HepG2 (cell line): ENCODE measurements around the gene OR10AG1. TPM values are rescaled to one million over a fixed set of nuclear protein-coding genes. Genes with fewer than 3 reads are reported as not detected.

Experiments used
- ISL2 ChIP-seq: sonication (generic); formaldehyde crosslinking; IDR thresholded peaks from 2 replicates; pipeline ENCODE4 v1.5.0; 2020; ENCODE audit warnings: missing genetic modification reagents
- PRPF4 ChIP-seq: fragments of 200-400 bp; formaldehyde crosslinking; IDR thresholded peaks from 2 replicates; pipeline ENCODE4 v1.6.1; 2016; ENCODE audit warnings: low read length, low read depth; ENCODE audit not compliant: poor library complexity, severe bottlenecking
- RFX5 ChIP-seq: IDR thresholded peaks from 2 replicates; pipeline ENCODE4 v1.6.1; 2011; ENCODE audit warnings: low read depth, low read length, improper control_type of control experiment
- ZKSCAN5 ChIP-seq: sonication (generic); formaldehyde crosslinking; IDR thresholded peaks from 2 replicates; pipeline ENCODE4 v1.5.1; 2020; ENCODE audit warnings: mild to moderate bottlenecking, missing genetic modification reagents
- ZNF451 ChIP-seq: sonication (generic); formaldehyde crosslinking; IDR thresholded peaks from 2 replicates; pipeline ENCODE4 v1.5.0; 2020; ENCODE audit warnings: mild to moderate bottlenecking, missing genetic modification reagents
- ZNF782 ChIP-seq: sonication (generic); formaldehyde crosslinking; IDR thresholded peaks from 2 replicates; pipeline ENCODE4 v1.4.0; 2020; ENCODE audit warnings: missing genetic modification reagents, mild to moderate bottlenecking, borderline replicate concordance
- polyA plus RNA-seq, 8 experiments: library from polyadenylated mRNA; depleted of rRNA in 3 of 8; stranded (reverse) in 7 of 8; unstranded in 1 of 8; fragments of >200 nt; fragmentation: Illumina TruSeq in 4 of 8; extraction: Trizol in 4 of 8; gene quantifications; 2 replicates each; pipeline versions ENCODE4 v1.2.1 to v1.2.3, GENCODE V29; 2011 to 2016; ENCODE audit warnings: low read depth in 4 of 8, missing spikeins in 1 of 8, mixed read lengths in 1 of 8; ENCODE audit not compliant: insufficient read depth in 1 of 8
- total RNA-seq, 5 experiments: library from RNA; depleted of rRNA; stranded (reverse); fragments of >200 nt; fragmentation: Illumina TruSeq; extraction: Trizol; gene quantifications; 2 replicates each; pipeline ENCODE4 v1.2.3, GENCODE V29; 2016; ENCODE audit warnings: low read depth in 1 of 5
- TF ChIP-seq, protein P1 (sequence below): sonication (generic); formaldehyde crosslinking; IDR thresholded peaks from one replicate; pipeline ENCODE4 v1.5.1; 2020; ENCODE audit warnings: mild to moderate bottlenecking, missing genetic modification reagents; ENCODE audit errors: not compliant biosample characterization

Gene OR10AG1
- total and polyA plus RNA-seq, 2 of the 13 experiments (the other 11 are each of a cell fraction or from before 2014, with no cell fraction given) = not detected

DNA sequence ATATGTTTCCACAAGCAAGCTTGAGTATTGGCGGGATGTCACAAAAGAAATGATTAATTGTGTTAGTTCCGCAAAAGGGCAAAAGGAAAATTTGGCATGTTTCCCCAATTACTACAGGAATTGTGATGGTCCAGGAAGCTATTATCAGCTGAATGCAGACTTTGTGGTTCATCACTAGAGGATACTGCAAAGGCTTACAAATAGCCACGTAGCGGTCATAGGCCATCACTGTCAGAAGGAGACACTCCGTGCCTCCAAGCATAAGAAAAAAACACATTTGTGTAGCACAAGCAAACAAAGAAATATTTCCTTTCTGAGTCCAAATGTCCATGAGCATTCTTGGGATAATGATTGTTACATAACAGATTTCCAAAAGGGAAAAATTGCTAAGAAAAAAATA, 1.8 kb downstream of the OR10AG1 start (continued):
- TF ChIP-seq PRPF4 (no peak), ZKSCAN5 (CRISPR knock-in tag) (no peak), RFX5 (no peak), ISL2 (no peak), ZNF782 (CRISPR knock-in tag) (no peak), ZNF451 (CRISPR knock-in tag) (no peak)
- TF ChIP-seq, protein P1, sequence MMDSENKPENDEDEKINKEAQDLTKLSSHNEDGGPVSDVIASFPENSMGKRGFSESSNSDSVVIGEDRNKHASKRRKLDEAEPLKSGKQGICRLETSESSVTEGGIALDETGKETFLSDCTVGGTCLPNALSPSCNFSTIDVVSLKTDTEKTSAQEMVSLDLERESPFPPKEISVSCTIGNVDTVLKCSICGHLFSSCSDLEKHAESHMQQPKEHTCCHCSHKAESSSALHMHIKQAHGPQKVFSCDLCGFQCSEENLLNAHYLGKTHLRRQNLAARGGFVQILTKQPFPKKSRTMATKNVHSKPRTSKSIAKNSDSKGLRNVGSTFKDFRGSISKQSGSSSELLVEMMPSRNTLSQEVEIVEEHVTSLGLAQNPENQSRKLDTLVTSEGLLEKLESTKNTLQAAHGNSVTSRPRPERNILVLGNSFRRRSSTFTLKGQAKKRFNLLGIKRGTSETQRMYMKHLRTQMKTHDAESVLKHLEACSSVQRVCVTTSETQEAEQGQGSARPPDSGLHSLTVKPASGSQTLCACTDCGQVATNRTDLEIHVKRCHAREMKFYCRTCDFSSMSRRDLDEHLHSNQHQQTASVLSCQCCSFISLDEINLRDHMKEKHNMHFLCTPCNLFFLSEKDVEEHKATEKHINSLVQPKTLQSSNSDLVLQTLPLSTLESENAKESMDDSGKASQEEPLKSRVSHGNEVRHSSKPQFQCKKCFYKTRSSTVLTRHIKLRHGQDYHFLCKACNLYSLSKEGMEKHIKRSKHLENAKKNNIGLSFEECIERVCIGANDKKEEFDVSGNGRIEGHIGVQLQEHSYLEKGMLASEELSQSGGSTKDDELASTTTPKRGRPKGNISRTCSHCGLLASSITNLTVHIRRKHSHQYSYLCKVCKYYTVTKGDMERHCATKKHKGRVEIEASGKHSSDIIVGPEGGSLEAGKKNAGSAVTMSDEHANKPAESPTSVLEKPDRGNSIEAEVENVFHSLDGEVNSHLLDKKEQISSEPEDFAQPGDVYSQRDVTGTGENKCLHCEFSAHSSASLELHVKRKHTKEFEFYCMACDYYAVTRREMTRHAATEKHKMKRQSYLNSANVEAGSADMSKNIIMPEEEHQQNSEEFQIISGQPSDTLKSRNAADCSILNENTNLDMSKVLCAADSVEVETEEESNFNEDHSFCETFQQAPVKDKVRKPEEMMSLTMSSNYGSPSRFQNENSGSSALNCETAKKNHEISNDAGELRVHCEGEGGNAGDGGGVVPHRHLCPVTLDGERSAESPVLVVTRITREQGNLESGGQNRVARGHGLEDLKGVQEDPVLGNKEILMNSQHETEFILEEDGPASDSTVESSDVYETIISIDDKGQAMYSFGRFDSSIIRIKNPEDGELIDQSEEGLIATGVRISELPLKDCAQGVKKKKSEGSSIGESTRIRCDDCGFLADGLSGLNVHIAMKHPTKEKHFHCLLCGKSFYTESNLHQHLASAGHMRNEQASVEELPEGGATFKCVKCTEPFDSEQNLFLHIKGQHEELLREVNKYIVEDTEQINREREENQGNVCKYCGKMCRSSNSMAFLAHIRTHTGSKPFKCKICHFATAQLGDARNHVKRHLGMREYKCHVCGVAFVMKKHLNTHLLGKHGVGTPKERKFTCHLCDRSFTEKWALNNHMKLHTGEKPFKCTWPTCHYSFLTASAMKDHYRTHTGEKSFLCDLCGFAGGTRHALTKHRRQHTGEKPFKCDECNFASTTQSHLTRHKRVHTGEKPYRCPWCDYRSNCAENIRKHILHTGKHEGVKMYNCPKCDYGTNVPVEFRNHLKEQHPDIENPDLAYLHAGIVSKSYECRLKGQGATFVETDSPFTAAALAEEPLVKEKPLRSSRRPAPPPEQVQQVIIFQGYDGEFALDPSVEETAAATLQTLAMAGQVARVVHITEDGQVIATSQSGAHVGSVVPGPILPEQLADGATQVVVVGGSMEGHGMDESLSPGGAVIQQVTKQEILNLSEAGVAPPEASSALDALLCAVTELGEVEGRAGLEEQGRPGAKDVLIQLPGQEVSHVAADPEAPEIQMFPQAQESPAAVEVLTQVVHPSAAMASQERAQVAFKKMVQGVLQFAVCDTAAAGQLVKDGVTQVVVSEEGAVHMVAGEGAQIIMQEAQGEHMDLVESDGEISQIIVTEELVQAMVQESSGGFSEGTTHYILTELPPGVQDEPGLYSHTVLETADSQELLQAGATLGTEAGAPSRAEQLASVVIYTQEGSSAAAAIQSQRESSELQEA (CRISPR knock-in tag) = no peak
